Measurements from ENCODE around the gene CCL8.

Gene CCL8

GRCh38 chr17:34367486-34368195 lies 48.4 kb downstream of the CCL8 start:
- no peak for TF ChIP-seq PKNOX1 (IDR thresholded peaks at IDR 0.05)
- TF ChIP-seq NFRKB (IDR thresholded peaks at IDR 0.05) = no peak
- TF ChIP-seq CTBP1 (IDR thresholded peaks at IDR 0.05; ENCODE audit: borderline replicate concordance) = no peak
- no peak for TF ChIP-seq LEF1 (IDR thresholded peaks at IDR 0.05; ENCODE audit: borderline replicate concordance)
- TF ChIP-seq FOXA1 (IDR thresholded peaks at IDR 0.05) = no peak
- no peak for TF ChIP-seq SP1 (IDR thresholded peaks at IDR 0.05)
- CTCF ChIA-PET = no interaction called here
- no peak for DNase-seq (ENCODE audit: extremely low spot score)
- POLR2A ChIA-PET = no interaction called here

GRCh38 chr17:34368196-34368945 lies 49.1 kb downstream of the CCL8 start:
- ChIA-PET CTCF (interaction anchor here (1.2 kb wide), 1 partner anchor 168 kb away, joined by 3 read pairs; no protein-coding TSS in a partner anchor), POLR2A (no interaction called here)
- TF ChIP-seq L3MBTL2 (conservative IDR thresholded peaks at IDR 0.05) (no peak), FOXK2 (IDR thresholded peaks at IDR 0.05) (no peak), ARNT (IDR thresholded peaks at IDR 0.05) (no peak), NFRKB (IDR thresholded peaks at IDR 0.05) (no peak), FOXM1 (IDR thresholded peaks at IDR 0.05; ENCODE audit: borderline replicate concordance) (no peak), ELF4 (IDR thresholded peaks at IDR 0.05) (no peak), HDGF (IDR thresholded peaks at IDR 0.05; ENCODE audit: borderline replicate concordance) (no peak), ZNF384 (IDR thresholded peaks at IDR 0.05) (no peak), SUZ12 (IDR thresholded peaks at IDR 0.05) (no peak), FOXA1 (IDR thresholded peaks at IDR 0.05) (no peak), CTBP1 (IDR thresholded peaks at IDR 0.05; ENCODE audit: borderline replicate concordance) (no peak), SP1 (IDR thresholded peaks at IDR 0.05) (no peak)
- no peak for DNase-seq (ENCODE audit: extremely low spot score)

- DNase-seq (ENCODE audit: extremely low spot score) = no peak
- ChIA-PET CTCF (interaction anchor here (1.2 kb wide), 1 partner anchor 168 kb away, joined by 3 read pairs; no protein-coding TSS in a partner anchor), POLR2A (no interaction called here)
- no peak for TF ChIP-seq ARNT (IDR thresholded peaks at IDR 0.05)
- no peak for TF ChIP-seq CTBP1 (IDR thresholded peaks at IDR 0.05; ENCODE audit: borderline replicate concordance)
- TF ChIP-seq SUZ12 (IDR thresholded peaks at IDR 0.05) = no peak
- TF ChIP-seq ZNF384 (IDR thresholded peaks at IDR 0.05) = no peak
- no peak for TF ChIP-seq HDGF (IDR thresholded peaks at IDR 0.05; ENCODE audit: borderline replicate concordance)
Measured at GRCh38 chr17:34368946-34369500, 49.8 kb downstream of the CCL8 start.

GRCh38 chr17:34369571-34369970 lies 50.3 kb downstream of the CCL8 start:
- CTCF ChIA-PET = no interaction called here
- no peak for DNase-seq (ENCODE audit: extremely low spot score)
- no peak for TF ChIP-seq L3MBTL2 (conservative IDR thresholded peaks at IDR 0.05)
- TF ChIP-seq TARDBP (IDR thresholded peaks at IDR 0.05) = no peak
- no peak for TF ChIP-seq FOXM1 (IDR thresholded peaks at IDR 0.05; ENCODE audit: borderline replicate concordance)
- no peak for TF ChIP-seq SUZ12 (IDR thresholded peaks at IDR 0.05)
- no peak for TF ChIP-seq BHLHE40 (IDR thresholded peaks at IDR 0.05; ENCODE audit: borderline replicate concordance)
- TF ChIP-seq NFRKB (IDR thresholded peaks at IDR 0.05) = no peak
- no peak for TF ChIP-seq FOXK2 (IDR thresholded peaks at IDR 0.05)
- no peak for TF ChIP-seq ELF4 (IDR thresholded peaks at IDR 0.05)
- POLR2A ChIA-PET = no interaction called here

- TF ChIP-seq NFRKB (IDR thresholded peaks at IDR 0.05) (no peak), ARNT (IDR thresholded peaks at IDR 0.05) (no peak), PKNOX1 (IDR thresholded peaks at IDR 0.05) (no peak), FOXA1 (IDR thresholded peaks at IDR 0.05) (no peak), TARDBP (IDR thresholded peaks at IDR 0.05) (no peak), CTBP1 (IDR thresholded peaks at IDR 0.05; ENCODE audit: borderline replicate concordance) (no peak), ZNF384 (IDR thresholded peaks at IDR 0.05) (no peak), BHLHE40 (IDR thresholded peaks at IDR 0.05; ENCODE audit: borderline replicate concordance) (no peak), SUZ12 (IDR thresholded peaks at IDR 0.05) (no peak)
- CTCF ChIA-PET = interaction anchor here (2.6 kb wide), 1 partner anchor 9 kb away, joined by 9 read pairs; no protein-coding TSS in a partner anchor
- no peak for DNase-seq (ENCODE audit: extremely low spot score)
- POLR2A ChIA-PET = no interaction called here
Measured at GRCh38 chr17:34370376-34370996, 51.3 kb downstream of the CCL8 start.

GRCh38 chr17:34370997-34371395 lies 51.8 kb downstream of the CCL8 start:
- ChIA-PET CTCF (interaction anchor here (2.6 kb wide), 1 partner anchor 9 kb away, joined by 9 read pairs; no protein-coding TSS in a partner anchor), POLR2A (no interaction called here)
- TF ChIP-seq NFRKB (IDR thresholded peaks at IDR 0.05) (no peak), SP1 (IDR thresholded peaks at IDR 0.05) (no peak), PKNOX1 (IDR thresholded peaks at IDR 0.05) (no peak), L3MBTL2 (conservative IDR thresholded peaks at IDR 0.05) (no peak)
- DNase-seq (ENCODE audit: extremely low spot score) = no peak
